ENCODE data around the gene FBXL2. TPM values are rescaled to one million over a fixed set of nuclear protein-coding genes. Genes with fewer than 3 reads are reported as not detected.

Gene FBXL2
- total RNA-seq, 1 donor from 2014 or later = 5.9 TPM

GRCh38 chr3:33377931-33378330, 100.7 kb downstream of the FBXL2 start:
- H3K27me3 ChIP-seq = no peaks in the 10 kb centered on the region
- peaks cover under 1% of the 10 kb centered on the region for H3K4me1 ChIP-seq
- no peaks in the 10 kb centered on the region for H3K9me3 ChIP-seq
- no peak overlapping the region for H3K4me3 ChIP-seq
- peaks cover 0 to 10% of the 10 kb centered on the region in 2 donors for H3K36me3 ChIP-seq
- intact Hi-C loops (cut with DNase I) = loop anchor here (10.0 kb wide), 1 partner anchor 233 kb away; no protein-coding TSS in a partner anchor
- TF ChIP-seq POLR2A (IDR thresholded peaks at IDR 0.05) (no peak), POLR2AphosphoS5 (IDR thresholded peaks at IDR 0.05; ENCODE audit: insufficient read depth in 1 of 2, low read depth in 1 of 2) (no peak), CTCF (IDR thresholded peaks at IDR 0.05) (no peak)
- H3K27ac ChIP-seq = no peak overlapping the region
- no peak for DNase-seq (ENCODE audit: extremely low spot score in 2 of 2)

- DNase-seq (ENCODE audit: extremely low spot score in 2 of 2) = no peak
- Histone ChIP-seq H3K27ac (no peak overlapping the region), H3K4me1 (no peaks in the 10 kb centered on the region), H3K36me3 (peaks cover 0 to 12% of the 10 kb centered on the region in 2 donors), H3K4me3 (no peak overlapping the region), H3K9me3 (no peaks in the 10 kb centered on the region), H3K27me3 (no peaks in the 10 kb centered on the region)
- TF ChIP-seq POLR2A (IDR thresholded peaks at IDR 0.05) (no peak), CTCF (IDR thresholded peaks at IDR 0.05) (no peak), POLR2AphosphoS5 (IDR thresholded peaks at IDR 0.05; ENCODE audit: insufficient read depth in 1 of 2, low read depth in 1 of 2) (no peak)
- intact Hi-C loops (cut with DNase I) = no loop called here
These were observed 103.4 kb downstream of the FBXL2 start for GRCh38 chr3:33380653-33381052.

GRCh38 chr3:33383951-33384350, 106.7 kb downstream of the FBXL2 start:
- Histone ChIP-seq H3K27me3 (no peaks in the 10 kb centered on the region), H3K4me1 (no peaks in the 10 kb centered on the region), H3K9me3 (no peaks in the 10 kb centered on the region), H3K36me3 (peaks cover 0 to 21% of the 10 kb centered on the region in 2 donors), H3K4me3 (no peak overlapping the region), H3K27ac (no peak overlapping the region)
- no peak for TF ChIP-seq POLR2AphosphoS5 (IDR thresholded peaks at IDR 0.05; ENCODE audit: insufficient read depth in 1 of 2, low read depth in 1 of 2)
- TF ChIP-seq CTCF (IDR thresholded peaks at IDR 0.05) = no peak
- TF ChIP-seq POLR2A (IDR thresholded peaks at IDR 0.05) = no peak
- intact Hi-C loops (cut with DNase I) = no loop called here
- DNase-seq (ENCODE audit: extremely low spot score in 2 of 2) = no peak

GRCh38 chr3:33385423-33385822, 108.2 kb downstream of the FBXL2 start:
- Histone ChIP-seq H3K4me1 (no peaks in the 10 kb centered on the region), H3K27ac (no peak overlapping the region), H3K4me3 (no peak overlapping the region), H3K9me3 (no peaks in the 10 kb centered on the region), H3K36me3 (peaks cover 0 to 28% of the 10 kb centered on the region in 2 donors), H3K27me3 (no peaks in the 10 kb centered on the region)
- intact Hi-C loops (cut with DNase I) = no loop called here
- TF ChIP-seq CTCF (IDR thresholded peaks at IDR 0.05) (no peak), POLR2A (IDR thresholded peaks at IDR 0.05) (no peak), POLR2AphosphoS5 (IDR thresholded peaks at IDR 0.05; ENCODE audit: insufficient read depth in 1 of 2, low read depth in 1 of 2) (no peak)
- no peak for DNase-seq (ENCODE audit: extremely low spot score in 2 of 2)

GRCh38 chr3:33386631-33387030, 109.4 kb downstream of the FBXL2 start:
- Histone ChIP-seq H3K4me1 (no peaks in the 10 kb centered on the region), H3K36me3 (peaks cover 0 to 29% of the 10 kb centered on the region in 2 donors), H3K27ac (no peak overlapping the region), H3K27me3 (no peaks in the 10 kb centered on the region), H3K4me3 (no peak overlapping the region), H3K9me3 (no peaks in the 10 kb centered on the region)
- intact Hi-C loops (cut with DNase I) = no loop called here
- TF ChIP-seq POLR2AphosphoS5 (IDR thresholded peaks at IDR 0.05; ENCODE audit: insufficient read depth in 1 of 2, low read depth in 1 of 2) (no peak), POLR2A (IDR thresholded peaks at IDR 0.05) (no peak), CTCF (IDR thresholded peaks at IDR 0.05) (no peak)
- no peak for DNase-seq (ENCODE audit: extremely low spot score in 2 of 2)

Measured in vagina (tissue), 2 donors.